Nephron progenitor cell (in vitro differentiated cells): ENCODE measurements around the gene CXADR.
"Not testable (repeated sequence)": the region's sequence is repeated elsewhere in the genome, so short reads cannot be mapped to it uniquely, and the experiment has no call there.

Experiments used
- DNase-seq: peaks from one replicate; pipeline ENCODE4 v3.0.0; 2021
- H3K27ac Mint-ChIP-seq: 2 replicates; pipeline ENCODE4 v1.8.0; 2021; ENCODE audit warnings: mild to moderate bottlenecking, moderate library complexity, mixed read lengths
- H3K27me3 Mint-ChIP-seq: 2 replicates; pipeline ENCODE4 v1.8.0; 2021; ENCODE audit warnings: mild to moderate bottlenecking, low read depth, mixed read lengths; ENCODE audit not compliant: poor library complexity
- H3K36me3 Mint-ChIP-seq: 2 replicates; pipeline ENCODE4 v1.8.0; 2021; ENCODE audit warnings: low read depth, mixed read lengths
- H3K4me1 Mint-ChIP-seq: 2 replicates; pipeline ENCODE4 v1.8.0; 2021; ENCODE audit warnings: mixed read lengths
- H3K4me3 Mint-ChIP-seq: 2 replicates; pipeline ENCODE4 v1.8.0; 2021; ENCODE audit warnings: mild to moderate bottlenecking, moderate library complexity, mixed read lengths
- H3K9me3 Mint-ChIP-seq: 2 replicates; pipeline ENCODE4 v1.8.0; 2021; ENCODE audit warnings: mild to moderate bottlenecking, moderate library complexity, mixed read lengths
- CTCF ChIP-seq: fragments of 200-600 bp; sonication (generic); IDR thresholded peaks from 2 replicates; pipeline ENCODE4 v1.5.0; 2021; ENCODE audit warnings: antibody characterized with exemption

Gene CXADR

DNA sequence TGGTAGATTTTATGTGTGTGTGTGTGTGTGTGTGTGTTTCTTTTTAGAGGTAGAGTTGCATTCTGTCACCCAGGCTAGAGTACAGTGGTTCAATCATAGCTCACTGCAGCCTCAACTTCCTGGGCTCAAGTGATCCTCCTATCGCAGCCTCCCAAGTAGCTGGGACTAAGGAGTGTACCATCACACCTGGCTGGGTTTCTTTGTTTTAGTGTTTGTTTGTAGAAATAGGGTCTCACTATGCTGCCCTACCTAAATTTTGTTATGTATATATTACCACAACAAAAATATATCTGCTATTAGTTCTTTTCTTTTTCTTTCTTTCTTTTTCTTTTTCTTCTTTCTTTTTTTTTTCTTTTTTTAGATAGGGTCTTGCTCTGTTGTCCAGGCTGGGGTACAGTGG lies 43.1 kb upstream of the CXADR start:
- no peak for TF ChIP-seq CTCF

GRCh38 chr21:17472182-17472581 lies 40.7 kb upstream of the CXADR start:
- no peak for TF ChIP-seq CTCF
- H3K27ac Mint-ChIP-seq = no peak overlapping the region
- no peak for DNase-seq
- peaks cover 4% of the 10 kb centered on the region for H3K27me3 Mint-ChIP-seq
- H3K4me3 Mint-ChIP-seq = no peak overlapping the region
- H3K9me3 Mint-ChIP-seq = no peaks in the 10 kb centered on the region
- no peaks in the 10 kb centered on the region for H3K36me3 Mint-ChIP-seq
- H3K4me1 Mint-ChIP-seq = peaks cover 10% of the 10 kb centered on the region

More for the DNA sequence above, 43.1 kb upstream of the CXADR start:
- H3K9me3 Mint-ChIP-seq = no peaks in the 10 kb centered on the region
- no peak overlapping the region for H3K27ac Mint-ChIP-seq
- no peaks in the 10 kb centered on the region for H3K36me3 Mint-ChIP-seq
- no peak for DNase-seq
- peaks cover 10% of the 10 kb centered on the region for H3K4me1 Mint-ChIP-seq
- H3K4me3 Mint-ChIP-seq = no peak overlapping the region
- H3K27me3 Mint-ChIP-seq = peaks cover 4% of the 10 kb centered on the region

- Mint-ChIP-seq H3K27ac (no peak overlapping the region), H3K4me3 (no peak overlapping the region), H3K36me3 (no peaks in the 10 kb centered on the region), H3K4me1 (peaks cover 4% of the 10 kb centered on the region), H3K9me3 (no peaks in the 10 kb centered on the region), H3K27me3 (peaks cover 4% of the 10 kb centered on the region)
- no peak for TF ChIP-seq CTCF
- DNase-seq = no peak
Observed at GRCh38 chr21:17472592-17473271, 40.1 kb upstream of the CXADR start.

- TF ChIP-seq CTCF = no peak
- peaks cover under 1% of the 10 kb centered on the region for H3K4me1 Mint-ChIP-seq
- H3K9me3 Mint-ChIP-seq = no peaks in the 10 kb centered on the region
- DNase-seq = no peak
- no peak overlapping the region for H3K4me3 Mint-ChIP-seq
- H3K36me3 Mint-ChIP-seq = no peaks in the 10 kb centered on the region
- H3K27me3 Mint-ChIP-seq = peaks cover 4% of the 10 kb centered on the region
- no peak overlapping the region for H3K27ac Mint-ChIP-seq
Observed at GRCh38 chr21:17476006-17476405, 36.8 kb upstream of the CXADR start.

DNA sequence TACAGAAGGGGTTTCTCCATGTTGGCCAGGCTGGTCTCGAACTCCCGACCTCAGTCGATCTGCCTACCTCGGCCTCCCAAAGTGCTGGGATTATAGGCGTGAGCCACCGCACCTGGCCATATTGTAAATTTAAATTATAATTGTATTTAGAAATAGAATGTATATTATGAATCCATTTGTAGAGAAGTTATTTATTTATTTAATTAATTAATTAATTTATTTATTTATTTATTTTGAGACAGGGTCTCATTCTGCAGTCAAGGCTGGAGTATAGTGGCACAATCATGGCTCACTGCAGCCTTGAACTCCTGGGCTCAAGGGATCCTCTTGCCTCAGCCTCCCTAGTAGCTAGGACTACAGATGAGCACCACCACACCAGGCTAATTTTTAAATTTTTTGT lies 34.7 kb upstream of the CXADR start:
- not testable (repeated sequence) for DNase-seq, H3K4me1 Mint-ChIP-seq, H3K27me3 Mint-ChIP-seq, H3K4me3 Mint-ChIP-seq, H3K27ac Mint-ChIP-seq, H3K9me3 Mint-ChIP-seq, H3K36me3 Mint-ChIP-seq

GRCh38 chr21:17479606-17480005 lies 33.2 kb upstream of the CXADR start:
- Mint-ChIP-seq H3K27ac (no peak overlapping the region), H3K27me3 (no peaks in the 10 kb centered on the region), H3K4me1 (peaks cover 3% of the 10 kb centered on the region), H3K9me3 (no peaks in the 10 kb centered on the region), H3K36me3 (no peaks in the 10 kb centered on the region), H3K4me3 (no peak overlapping the region)
- no peak for DNase-seq
- TF ChIP-seq CTCF = no peak
